NCI-H345 (cell line): Measurements from ENCODE around the gene RHPN2.
"Not testable (repeated sequence)": the region's sequence is repeated elsewhere in the genome, so short reads cannot be mapped to it uniquely, and the experiment has no call there.

Experiments
- DNase-seq: peaks from one replicate; lab custom pipeline; 2025; lab: John Stamatoyannopoulos, UW

Gene RHPN2

DNA sequence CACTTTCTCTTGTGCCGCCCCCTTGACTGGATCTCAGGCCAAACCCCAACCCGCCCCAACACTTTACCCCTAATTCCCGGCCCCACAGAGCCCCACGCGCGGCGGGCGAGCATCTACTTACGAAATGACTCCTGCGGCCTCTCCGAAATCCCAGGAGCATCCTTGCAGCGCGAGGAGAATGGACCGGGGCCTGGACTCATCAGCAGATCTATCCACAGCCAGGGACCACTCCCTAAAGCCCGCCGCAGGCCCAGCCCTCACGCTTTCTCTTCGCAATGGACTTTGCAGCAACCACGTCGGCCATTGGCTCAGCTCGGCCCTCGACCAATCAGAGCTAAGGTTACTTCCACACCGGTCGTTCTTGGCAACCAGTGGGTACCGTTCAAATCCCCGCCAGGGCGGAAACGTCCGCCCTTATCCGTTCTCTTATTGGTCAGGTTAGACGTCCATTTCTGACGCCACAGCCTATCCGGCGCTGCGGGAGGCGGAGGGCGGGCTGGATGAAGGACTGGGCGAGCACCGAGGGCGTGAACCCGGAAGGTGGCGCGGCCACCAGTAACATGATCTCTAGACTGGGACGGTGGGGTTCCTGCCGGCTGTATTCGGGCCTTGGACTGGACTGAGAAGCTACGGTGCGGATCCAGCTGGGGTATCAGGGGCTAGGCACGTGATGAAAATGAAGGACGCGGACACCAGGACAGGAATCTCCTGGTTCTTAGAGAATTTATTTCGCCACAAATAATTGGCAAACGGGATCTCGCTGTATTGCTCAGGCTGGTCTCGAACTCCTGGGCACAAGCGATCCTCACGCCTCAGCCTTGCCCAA lies 92.8 kb downstream of the RHPN2 start, which contains the start of the genes CEP89 and FAAP24:
Gene CEP89 (minus strand): TSS at position 244 of the 826 bp plus-strand sequence. CDS start 84 bp downstream, at position 160.
Gene FAAP24 (plus strand): TSS at position 528 of the 826 bp plus-strand sequence. CDS start 955 bp downstream, outside the sequence.
- DNase-seq, result peak; percentile 100

DNA sequence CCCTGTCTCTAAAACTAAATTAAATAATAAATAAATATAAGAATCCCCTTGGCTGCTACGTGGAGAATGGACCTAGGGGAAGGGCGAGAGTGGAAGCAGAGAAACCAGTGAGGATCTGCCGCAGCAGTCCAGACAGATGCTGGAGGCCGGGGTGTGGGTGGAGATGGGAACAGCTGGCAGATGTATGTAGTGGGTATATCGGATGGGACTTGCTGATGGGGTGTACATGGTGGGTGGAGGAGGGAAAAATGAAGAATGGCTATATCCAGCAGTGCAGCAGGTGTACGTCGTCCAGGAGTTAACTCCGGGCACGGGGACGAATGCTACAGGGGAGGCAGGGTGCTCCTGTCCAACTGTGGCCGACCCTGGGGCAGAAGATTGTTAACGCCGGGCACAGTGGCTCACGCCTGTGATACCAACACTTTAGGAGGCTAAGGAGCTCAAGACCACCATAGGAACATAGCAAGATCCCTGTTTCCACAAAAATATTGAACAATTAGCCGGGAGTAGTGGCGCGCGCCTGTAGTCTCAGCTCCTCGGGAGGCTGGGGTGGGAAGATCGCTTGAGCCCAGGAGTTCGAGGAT lies 93.6 kb downstream of the RHPN2 start:
- no peak for DNase-seq

DNA sequence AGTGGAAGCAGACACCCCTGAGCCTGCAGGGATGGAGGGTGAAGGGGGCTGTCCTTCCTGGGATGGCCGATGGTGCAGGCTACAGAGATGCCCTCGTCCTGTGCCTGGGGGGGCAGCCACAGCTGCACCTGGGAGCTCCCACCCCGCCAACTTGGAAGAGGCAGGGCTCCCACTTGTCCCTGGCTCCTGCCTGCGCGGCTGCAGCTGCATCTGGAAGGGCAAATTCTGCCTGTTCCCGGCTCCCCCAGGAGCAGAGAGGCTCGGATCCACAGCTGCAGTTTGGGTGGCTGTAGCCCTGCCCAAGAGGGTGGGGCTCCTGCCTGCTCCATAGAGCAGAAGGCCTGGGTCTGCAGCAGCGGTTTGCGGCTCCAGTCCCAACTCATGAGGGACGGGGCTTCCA lies 95.1 kb downstream of the RHPN2 start:
- DNase-seq, result no peak

DNA sequence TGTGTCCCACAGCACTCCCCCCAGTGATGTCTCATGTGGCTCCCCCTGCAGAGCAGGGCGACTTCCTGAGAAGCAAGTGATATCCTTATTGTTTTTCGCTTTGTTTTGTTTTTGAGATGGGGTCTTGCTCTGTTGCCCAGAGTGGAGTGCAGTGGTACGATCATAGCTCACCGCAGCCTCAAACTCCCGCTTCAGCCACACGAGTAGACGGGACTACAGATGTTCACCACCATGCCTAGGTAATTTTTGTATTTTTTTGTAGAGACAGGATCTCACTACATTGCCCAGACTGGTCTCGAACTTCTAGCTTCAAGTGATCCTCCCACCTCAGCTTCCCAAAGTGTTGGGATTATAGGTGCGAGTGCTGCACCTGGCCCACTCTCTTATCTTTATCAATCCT lies 97.9 kb downstream of the RHPN2 start:
- DNase-seq, result no peak

- DNase-seq, result no peak
Observed at GRCh38 chr19:32945260-32945659, 119.4 kb downstream of the RHPN2 start.

- not testable (repeated sequence) for DNase-seq
Observed at GRCh38 chr19:32941273-32941672, 123.4 kb downstream of the RHPN2 start.

- DNase-seq, result no peak
Observed at GRCh38 chr19:32936065-32936464, 128.6 kb downstream of the RHPN2 start.

GRCh38 chr19:32935629-32936028 lies 129.1 kb downstream of the RHPN2 start:
- DNase-seq, result no peak

- DNase-seq, result no peak
Observed at GRCh38 chr19:32933571-32933970, 131.1 kb downstream of the RHPN2 start.

- no peak for DNase-seq
Observed at GRCh38 chr19:32930567-32930966, 134.1 kb downstream of the RHPN2 start.

DNA sequence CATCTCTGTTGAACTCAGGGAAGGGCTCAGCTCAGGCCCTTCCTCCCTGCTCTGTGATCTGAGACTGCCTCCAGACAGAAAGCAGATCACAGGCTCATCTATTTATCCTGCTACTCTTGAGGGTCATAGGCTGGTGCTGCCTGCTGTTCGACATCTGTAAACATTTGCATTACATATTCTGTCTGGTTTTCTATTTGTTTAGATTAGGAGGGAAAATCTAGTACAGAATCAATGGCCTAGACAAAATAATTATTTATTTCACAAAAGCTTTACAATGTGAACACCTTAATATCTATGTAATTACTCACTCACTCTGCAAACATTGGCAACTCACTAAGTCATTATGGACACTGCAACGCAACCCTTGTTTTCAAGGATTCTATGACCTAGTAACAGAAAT lies 135.9 kb downstream of the RHPN2 start:
- no peak for DNase-seq
